ENCODE measurements around the gene AKAP13.
A peak's percentile ranks its signal among the peaks of the same experiment; 100 is the strongest.

The AKAP13 gene

DNA sequence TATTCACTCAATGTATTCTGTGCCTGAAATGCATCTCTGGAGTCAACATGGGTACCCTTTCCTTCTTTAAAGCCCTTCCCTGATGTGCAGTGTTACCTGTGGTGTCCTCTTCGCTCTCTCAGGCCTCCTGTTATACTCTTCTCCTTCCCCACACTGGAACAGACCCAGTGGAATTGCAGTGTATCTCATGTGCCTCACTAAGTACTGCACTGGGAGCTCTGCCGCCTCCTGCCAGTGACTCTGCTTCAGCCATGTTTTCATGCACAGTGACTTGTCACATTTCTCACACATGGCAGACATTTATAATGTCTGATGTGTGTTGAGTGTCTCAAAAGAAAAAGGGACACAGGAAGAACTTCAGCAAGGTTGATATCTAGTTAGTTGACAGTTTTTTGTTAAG lies 223.3 kb downstream of the AKAP13 start:
- H3K9ac ChIP-seq (ENCODE audit: low read depth, low read length), result no peak overlapping the region
- no peaks in the 10 kb centered on the region for H3K4me1 ChIP-seq (ENCODE audit: control insufficient read depth, insufficient read depth, low read length)
- no peaks in the 10 kb centered on the region for H3K27me3 ChIP-seq (ENCODE audit: control insufficient read depth, insufficient read depth, low read length)
- no peaks in the 10 kb centered on the region for H3K9me3 ChIP-seq (ENCODE audit: control insufficient read depth, insufficient read depth, low read length)
- peaks cover 6% of the 10 kb centered on the region; the same call in 1 of the 2 replicates for H3K36me3 ChIP-seq (ENCODE audit: control insufficient read depth, insufficient read depth, low read length)
- H3K4me3 ChIP-seq (ENCODE audit: low read depth, low read length), result no peak overlapping the region
- H3K27ac ChIP-seq (ENCODE audit: low read depth, low read length), result no peak overlapping the region

DNA sequence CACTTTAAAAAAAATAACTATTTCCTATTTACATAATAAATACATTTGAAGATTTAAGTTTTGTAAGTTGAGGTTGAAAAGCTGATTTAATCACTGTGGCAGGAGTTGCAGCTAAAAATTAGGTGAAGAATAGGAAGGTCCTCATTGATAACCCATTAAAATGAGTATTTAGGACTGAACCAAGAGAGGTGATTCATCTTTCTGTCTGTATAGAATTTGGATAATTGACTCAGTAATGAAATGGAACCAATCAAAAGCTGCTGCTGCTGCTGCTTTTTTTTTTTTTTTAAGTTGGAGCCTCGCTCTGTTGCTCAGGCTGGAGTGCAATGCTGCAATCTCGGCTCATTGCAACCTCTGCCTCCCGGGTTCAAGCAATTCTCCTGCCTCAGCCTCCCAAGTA lies 223.8 kb downstream of the AKAP13 start:
- peaks cover 6% of the 10 kb centered on the region; the same call in 1 of the 2 replicates for H3K36me3 ChIP-seq (ENCODE audit: control insufficient read depth, insufficient read depth, low read length)

DNA sequence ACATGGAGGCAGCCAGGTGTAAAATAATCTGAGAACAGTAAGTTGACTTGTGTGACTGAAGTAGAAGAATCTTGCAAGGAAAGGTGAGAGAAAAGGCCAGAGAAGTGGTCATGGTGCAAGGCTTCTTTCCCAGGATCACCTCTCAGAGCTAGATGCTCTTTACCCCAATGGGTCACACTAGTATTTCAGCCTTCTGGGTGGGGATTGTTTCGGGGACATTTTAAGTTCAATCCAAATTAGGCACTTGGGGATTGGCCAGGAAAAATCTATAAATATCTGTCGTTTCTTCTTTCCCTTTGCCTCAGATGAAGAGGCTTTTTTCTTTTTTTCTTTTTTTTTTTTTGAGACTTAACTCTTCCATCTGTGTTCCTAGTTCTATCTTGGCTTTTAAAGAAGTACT lies 226.3 kb downstream of the AKAP13 start:
- no peak overlapping the region for H3K4me3 ChIP-seq (ENCODE audit: low read depth, low read length)
- H3K9me3 ChIP-seq (ENCODE audit: control insufficient read depth, insufficient read depth, low read length), result no peaks in the 10 kb centered on the region
- peaks cover 6% of the 10 kb centered on the region; the same call in 1 of the 2 replicates for H3K36me3 ChIP-seq (ENCODE audit: control insufficient read depth, insufficient read depth, low read length)
- no peak overlapping the region for H3K27ac ChIP-seq (ENCODE audit: low read depth, low read length)
- no peak overlapping the region for H3K9ac ChIP-seq (ENCODE audit: low read depth, low read length)
- no peaks in the 10 kb centered on the region for H3K27me3 ChIP-seq (ENCODE audit: control insufficient read depth, insufficient read depth, low read length)
- H3K4me1 ChIP-seq (ENCODE audit: control insufficient read depth, insufficient read depth, low read length), result no peaks in the 10 kb centered on the region

More for the DNA sequence above, 223.8 kb downstream of the AKAP13 start:
- Histone ChIP-seq H3K9ac (ENCODE audit: low read depth, low read length) (no peak overlapping the region), H3K4me1 (ENCODE audit: control insufficient read depth, insufficient read depth, low read length) (no peaks in the 10 kb centered on the region), H3K27me3 (ENCODE audit: control insufficient read depth, insufficient read depth, low read length) (no peaks in the 10 kb centered on the region), H3K9me3 (ENCODE audit: control insufficient read depth, insufficient read depth, low read length) (no peaks in the 10 kb centered on the region), H3K27ac (ENCODE audit: low read depth, low read length) (no peak overlapping the region), H3K4me3 (ENCODE audit: low read depth, low read length) (no peak overlapping the region)

- Histone ChIP-seq H3K9ac (ENCODE audit: low read depth, low read length) (no peak overlapping the region), H3K9me3 (ENCODE audit: control insufficient read depth, insufficient read depth, low read length) (no peaks in the 10 kb centered on the region), H3K36me3 (ENCODE audit: control insufficient read depth, insufficient read depth, low read length) (peaks cover 6% of the 10 kb centered on the region; the same call in 1 of the 2 replicates), H3K27me3 (ENCODE audit: control insufficient read depth, insufficient read depth, low read length) (no peaks in the 10 kb centered on the region), H3K4me3 (ENCODE audit: low read depth, low read length) (no peak overlapping the region), H3K4me1 (ENCODE audit: control insufficient read depth, insufficient read depth, low read length) (no peaks in the 10 kb centered on the region), H3K27ac (ENCODE audit: low read depth, low read length) (no peak overlapping the region)
Observed at GRCh38 chr15:85607141-85607806, 226.9 kb downstream of the AKAP13 start.

DNA sequence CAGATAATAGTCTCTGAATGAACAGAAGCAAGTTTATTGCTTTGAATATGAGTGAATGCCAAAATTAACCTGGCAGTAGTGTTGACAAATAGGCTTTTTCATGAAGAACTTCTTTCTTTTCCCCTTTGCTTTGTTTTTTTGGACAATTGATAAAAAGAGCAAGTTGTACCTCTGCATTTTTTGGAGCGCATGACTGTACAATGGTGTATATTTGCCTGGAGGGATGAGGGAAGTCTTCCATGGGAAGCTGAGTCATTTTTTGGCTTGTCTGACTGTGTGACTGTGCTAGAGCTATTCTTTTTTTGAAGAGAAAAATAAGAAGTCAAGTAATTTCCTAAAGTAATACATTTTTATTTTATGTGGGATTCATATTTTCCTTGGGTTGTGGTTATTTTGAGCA lies 227.4 kb downstream of the AKAP13 start:
- Histone ChIP-seq H3K9ac (ENCODE audit: low read depth, low read length) (no peak overlapping the region), H3K27ac (ENCODE audit: low read depth, low read length) (no peak overlapping the region), H3K4me1 (ENCODE audit: control insufficient read depth, insufficient read depth, low read length) (no peaks in the 10 kb centered on the region), H3K36me3 (ENCODE audit: control insufficient read depth, insufficient read depth, low read length) (peaks cover 6% of the 10 kb centered on the region; the same call in 1 of the 2 replicates), H3K27me3 (ENCODE audit: control insufficient read depth, insufficient read depth, low read length) (no peaks in the 10 kb centered on the region), H3K9me3 (ENCODE audit: control insufficient read depth, insufficient read depth, low read length) (no peaks in the 10 kb centered on the region), H3K4me3 (ENCODE audit: low read depth, low read length) (no peak overlapping the region)

DNA sequence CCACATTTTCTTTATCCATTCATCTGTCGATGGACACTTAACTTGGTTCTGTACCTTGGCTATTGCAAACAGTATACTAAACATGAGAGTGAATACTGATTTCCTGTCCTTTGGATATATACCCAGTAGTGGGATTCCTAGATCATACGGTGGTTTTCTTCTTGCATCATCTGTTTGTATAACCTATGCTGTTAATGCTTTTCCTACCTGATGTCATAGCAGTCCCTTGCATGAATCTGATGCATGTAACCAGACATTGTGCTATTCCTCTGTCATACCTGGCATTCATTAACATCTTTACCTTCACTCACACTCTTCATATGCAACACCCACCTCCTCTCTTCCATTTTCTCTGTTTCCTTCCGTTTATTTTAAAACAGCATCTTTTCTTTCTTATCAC lies 229.1 kb downstream of the AKAP13 start:
- no peaks in the 10 kb centered on the region for H3K9me3 ChIP-seq (ENCODE audit: control insufficient read depth, insufficient read depth, low read length)
- no peak overlapping the region for H3K27ac ChIP-seq (ENCODE audit: low read depth, low read length)
- no peaks in the 10 kb centered on the region for H3K27me3 ChIP-seq (ENCODE audit: control insufficient read depth, insufficient read depth, low read length)
- H3K4me3 ChIP-seq (ENCODE audit: low read depth, low read length), result no peak overlapping the region
- H3K4me1 ChIP-seq (ENCODE audit: control insufficient read depth, insufficient read depth, low read length), result no peaks in the 10 kb centered on the region
- no peaks in the 10 kb centered on the region for H3K36me3 ChIP-seq (ENCODE audit: control insufficient read depth, insufficient read depth, low read length)
- H3K9ac ChIP-seq (ENCODE audit: low read depth, low read length), result no peak overlapping the region

DNA sequence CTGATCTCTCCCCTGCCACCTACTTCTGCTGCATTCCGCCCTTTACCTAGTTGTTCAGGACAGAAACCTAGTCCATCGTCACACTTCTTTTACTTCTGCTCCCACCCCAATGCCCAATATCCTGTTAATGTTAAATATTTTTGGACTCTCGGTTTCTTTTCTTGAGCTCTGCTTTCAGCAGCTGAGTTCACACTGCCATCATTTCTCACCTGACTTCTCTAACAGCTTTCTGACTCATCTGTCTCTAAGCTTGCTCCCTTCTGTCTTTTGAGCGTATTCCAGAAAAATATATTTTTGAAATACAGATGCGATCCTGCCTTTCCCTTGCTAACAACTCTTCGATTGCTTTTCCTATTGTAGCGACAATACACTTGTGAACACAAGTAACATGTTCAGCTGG lies 231.0 kb downstream of the AKAP13 start:
- H3K36me3 ChIP-seq (ENCODE audit: control insufficient read depth, insufficient read depth, low read length), result no peaks in the 10 kb centered on the region

DNA sequence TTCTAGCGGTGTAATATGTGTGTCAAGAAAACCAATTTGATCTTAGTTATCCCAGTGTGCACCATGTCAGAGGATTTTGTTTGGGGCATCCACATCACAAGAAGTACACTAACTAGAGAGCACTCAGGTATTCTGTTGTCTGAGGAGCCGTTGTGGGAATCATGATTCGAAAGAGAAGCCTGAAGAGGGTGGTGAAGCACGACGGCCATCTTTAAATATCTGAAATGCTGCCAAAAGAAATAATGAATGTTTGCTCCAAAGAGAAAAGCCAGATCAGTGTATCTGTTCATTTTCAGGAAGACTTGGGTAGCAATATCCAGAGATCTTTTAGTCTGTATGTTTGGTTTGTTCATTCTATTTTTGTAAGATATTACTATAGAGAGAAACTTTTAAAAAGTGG lies 233.7 kb downstream of the AKAP13 start:
- H3K4me1 ChIP-seq (ENCODE audit: control insufficient read depth, insufficient read depth, low read length), result peaks cover 37% of the 10 kb centered on the region
- H3K9ac ChIP-seq (ENCODE audit: low read depth, low read length), result no peak overlapping the region
- H3K27ac ChIP-seq (ENCODE audit: low read depth, low read length), result no peak overlapping the region
- H3K9me3 ChIP-seq (ENCODE audit: control insufficient read depth, insufficient read depth, low read length), result no peaks in the 10 kb centered on the region
- H3K36me3 ChIP-seq (ENCODE audit: control insufficient read depth, insufficient read depth, low read length), result no peaks in the 10 kb centered on the region
- no peak overlapping the region for H3K4me3 ChIP-seq (ENCODE audit: low read depth, low read length)
- H3K27me3 ChIP-seq (ENCODE audit: control insufficient read depth, insufficient read depth, low read length), result no peaks in the 10 kb centered on the region

More for the DNA sequence above, 231.0 kb downstream of the AKAP13 start:
- Histone ChIP-seq H3K27ac (ENCODE audit: low read depth, low read length) (no peak overlapping the region), H3K9me3 (ENCODE audit: control insufficient read depth, insufficient read depth, low read length) (no peaks in the 10 kb centered on the region), H3K4me1 (ENCODE audit: control insufficient read depth, insufficient read depth, low read length) (peaks cover 13% of the 10 kb centered on the region), H3K4me3 (ENCODE audit: low read depth, low read length) (no peak overlapping the region), H3K27me3 (ENCODE audit: control insufficient read depth, insufficient read depth, low read length) (no peaks in the 10 kb centered on the region), H3K9ac (ENCODE audit: low read depth, low read length) (no peak overlapping the region)

DNA sequence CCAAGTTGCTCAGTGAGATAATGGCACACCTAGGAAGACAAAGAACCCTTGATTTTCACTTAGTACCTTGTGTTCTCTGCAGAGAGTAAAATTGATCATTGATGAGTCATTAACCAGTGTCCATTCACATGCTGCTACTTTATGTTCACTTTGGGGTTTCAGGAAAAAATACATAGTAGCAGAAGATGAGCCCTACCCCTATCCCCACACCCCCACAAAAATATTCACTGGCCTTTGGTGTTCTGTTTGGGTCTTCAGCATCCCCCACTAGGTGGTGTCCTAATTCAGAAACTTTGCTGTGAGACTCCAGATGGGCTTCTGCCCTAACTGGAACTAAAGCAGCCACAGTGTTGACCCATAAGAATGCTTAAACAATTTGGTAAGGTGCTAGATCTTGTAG lies 235.5 kb downstream of the AKAP13 start:
- Histone ChIP-seq H3K36me3 (ENCODE audit: control insufficient read depth, insufficient read depth, low read length) (no peaks in the 10 kb centered on the region), H3K4me1 (ENCODE audit: control insufficient read depth, insufficient read depth, low read length) (peaks cover 54% of the 10 kb centered on the region), H3K9ac (ENCODE audit: low read depth, low read length) (no peak overlapping the region), H3K27me3 (ENCODE audit: control insufficient read depth, insufficient read depth, low read length) (no peaks in the 10 kb centered on the region), H3K27ac (ENCODE audit: low read depth, low read length) (no peak overlapping the region), H3K4me3 (ENCODE audit: low read depth, low read length) (no peak overlapping the region), H3K9me3 (ENCODE audit: control insufficient read depth, insufficient read depth, low read length) (no peaks in the 10 kb centered on the region)

GRCh38 chr15:85616549-85617110 lies 236.2 kb downstream of the AKAP13 start:
- Histone ChIP-seq H3K36me3 (ENCODE audit: control insufficient read depth, insufficient read depth, low read length) (no peaks in the 10 kb centered on the region), H3K9ac (ENCODE audit: low read depth, low read length) (no peak overlapping the region), H3K27ac (ENCODE audit: low read depth, low read length) (peak overlapping the region; percentile 23), H3K4me3 (ENCODE audit: low read depth, low read length) (no peak overlapping the region), H3K4me1 (ENCODE audit: control insufficient read depth, insufficient read depth, low read length) (peaks cover 55% of the 10 kb centered on the region), H3K27me3 (ENCODE audit: control insufficient read depth, insufficient read depth, low read length) (no peaks in the 10 kb centered on the region), H3K9me3 (ENCODE audit: control insufficient read depth, insufficient read depth, low read length) (no peaks in the 10 kb centered on the region)

DNA sequence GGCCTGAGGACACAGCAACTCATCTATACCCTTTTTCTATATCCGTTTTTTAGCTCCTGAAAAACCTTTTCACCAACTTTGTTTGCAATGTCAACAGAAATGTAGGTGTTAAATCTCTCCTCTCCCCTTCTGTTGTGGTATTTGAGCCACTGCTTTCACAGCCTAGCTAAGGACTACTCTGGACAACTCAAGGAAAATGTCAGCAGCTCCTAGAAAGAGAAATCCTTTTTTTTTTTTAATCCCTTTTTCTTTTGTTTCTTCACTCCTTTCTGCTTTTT lies 237.8 kb downstream of the AKAP13 start:
- no peak overlapping the region for H3K4me3 ChIP-seq (ENCODE audit: low read depth, low read length)
- H3K9ac ChIP-seq (ENCODE audit: low read depth, low read length), result no peak overlapping the region
- H3K9me3 ChIP-seq (ENCODE audit: control insufficient read depth, insufficient read depth, low read length), result no peaks in the 10 kb centered on the region
- H3K27ac ChIP-seq (ENCODE audit: low read depth, low read length), result peak overlapping the region; percentile 77
- no peaks in the 10 kb centered on the region for H3K36me3 ChIP-seq (ENCODE audit: control insufficient read depth, insufficient read depth, low read length)
- H3K4me1 ChIP-seq (ENCODE audit: control insufficient read depth, insufficient read depth, low read length), result peaks cover 55% of the 10 kb centered on the region
- H3K27me3 ChIP-seq (ENCODE audit: control insufficient read depth, insufficient read depth, low read length), result no peaks in the 10 kb centered on the region

Measured in HUES48 (cell line).